Keratinocyte (primary cell): ENCODE results near the gene PPP2R3C. TPM values are rescaled to one million over a fixed set of nuclear protein-coding genes. Genes with fewer than 3 reads are reported as not detected.

Experiments used
- DNase-seq: peaks from one replicate; pipeline ENCODE4 v3.0.0-alpha.2; 2011; ENCODE audit warnings: low read depth, missing footprints, low spot score
- FAIRE-seq: peaks from 2 replicates; lab custom pipeline; 2011; peaks lifted over from hg19 to GRCh38; lab: Jason Lieb, UNC
- H2AFZ ChIP-seq: 2 replicates; pipeline ENCODE4 v1.6.0; 2012; ENCODE audit warnings: low read length, control low read depth, inconsistent platforms; ENCODE audit not compliant: control insufficient read depth
- H3K27ac ChIP-seq: 2 replicates; pipeline ENCODE4 v1.5.1; 2011; ENCODE audit warnings: low read length; ENCODE audit not compliant: control insufficient read depth, insufficient read depth
- H3K27me3 ChIP-seq: 3 replicates; pipeline ENCODE4 v1.6.0; 2011; ENCODE audit warnings: low read length; ENCODE audit not compliant: control insufficient read depth, insufficient read depth; ENCODE audit errors: extremely low read depth
- H3K36me3 ChIP-seq, 2 experiments: 2 replicates in 1 of 2; 3 replicates in 1 of 2; pipeline ENCODE4 v1.5.1; 2011; ENCODE audit warnings: low read length in 2 of 2, mild to moderate bottlenecking in 1 of 2; ENCODE audit not compliant: control insufficient read depth in 2 of 2, insufficient read depth in 2 of 2; ENCODE audit errors: extremely low read depth in 1 of 2
- H3K4me1 ChIP-seq: 3 replicates; pipeline ENCODE4 v1.5.1; 2011; ENCODE audit warnings: low read length; ENCODE audit not compliant: control insufficient read depth, insufficient read depth; ENCODE audit errors: extremely low read depth
- H3K4me2 ChIP-seq: 3 replicates; pipeline ENCODE4 v1.6.0; 2011; ENCODE audit warnings: low read depth, low read length; ENCODE audit not compliant: control insufficient read depth, insufficient read depth; ENCODE audit errors: extremely low read depth
- H3K4me3 ChIP-seq, 3 experiments: fragments of 200-600 bp in 1 of 3; sonication (generic) in 1 of 3; 2 replicates in 2 of 3; 3 replicates in 1 of 3; pipeline ENCODE4 v1.5.1; 2011 to 2016; ENCODE audit warnings: low read length in 3 of 3, mild to moderate bottlenecking in 3 of 3, control low read depth in 2 of 3, inconsistent platforms in 1 of 3, low read depth in 1 of 3, mixed read lengths in 1 of 3, mixed run types in 1 of 3, moderate library complexity in 1 of 3; ENCODE audit not compliant: control insufficient read depth in 2 of 3, insufficient read depth in 2 of 3; ENCODE audit errors: extremely low read depth in 1 of 3
- H3K79me2 ChIP-seq: 2 replicates; pipeline ENCODE4 v1.6.0; 2012; ENCODE audit warnings: low read length; ENCODE audit not compliant: control insufficient read depth, insufficient read depth
- H3K9ac ChIP-seq: 3 replicates; pipeline ENCODE4 v1.6.0; 2011; ENCODE audit warnings: low read length; ENCODE audit not compliant: control insufficient read depth, insufficient read depth; ENCODE audit errors: extremely low read depth
- H3K9me1 ChIP-seq: 3 replicates; pipeline ENCODE4 v1.6.0; 2011; ENCODE audit warnings: low read length; ENCODE audit not compliant: control insufficient read depth, insufficient read depth; ENCODE audit errors: extremely low read depth
- H3K9me3 ChIP-seq: 2 replicates; pipeline ENCODE4 v1.5.1; 2012; ENCODE audit warnings: low read depth, low read length; ENCODE audit not compliant: control insufficient read depth
- H4K20me1 ChIP-seq: 3 replicates; pipeline ENCODE4 v1.6.0; 2011; ENCODE audit warnings: low read length; ENCODE audit not compliant: control insufficient read depth, insufficient read depth; ENCODE audit errors: extremely low read depth
- EZH2 ChIP-seq: IDR thresholded peaks from one replicate; pipeline ENCODE4 v1.6.1; 2012; ENCODE audit warnings: inconsistent platforms, mild to moderate bottlenecking, low read length, moderate library complexity
- dilution Hi-C: fragments of 300-500 bp; cut with MboI; formaldehyde crosslinking; loops from one replicate; pipeline ENCODE4 v1.7.0; 2020; ENCODE audit warnings: low sequenced_read_pairs; ENCODE audit not compliant: extremely low pct_ligation_motif_present
- polyA plus RNA-seq, 5 experiments: library from polyadenylated mRNA; depleted of rRNA in 3 of 5; stranded (reverse) in 3 of 5; stranded (forward) in 1 of 5; unstranded in 1 of 5; fragments of >200 nt; gene quantifications; 1 replicate in 1 of 5; 2 replicates in 3 of 5; 3 replicates in 1 of 5; pipeline versions ENCODE4 v1.2.1 to v1.2.3, GENCODE V29; 2011 to 2012; ENCODE audit warnings: missing spikeins in 2 of 5, low read depth in 1 of 5, low replicate concordance in 1 of 5
- TF ChIP-seq, protein P1 (sequence below), 3 experiments: IDR thresholded peaks in 1 of 3; conservative IDR thresholded peaks in 1 of 3; optimal IDR thresholded peaks in 1 of 3; 2 replicates in 2 of 3; 3 replicates in 1 of 3; pipeline versions ENCODE3 to v1.5.1; 2011; ENCODE audit warnings: low read length in 3 of 3, mild to moderate bottlenecking in 3 of 3, moderate library complexity in 2 of 3, control low read depth in 1 of 3, inconsistent platforms in 1 of 3; ENCODE audit not compliant: insufficient read depth in 2 of 3; ENCODE audit errors: extremely low read depth in 1 of 3

PPP2R3C gene
- polyA plus RNA-seq, 1 donor (not counting 4 experiments of a cell fraction or from before 2014, with no cell fraction given), result 9.8 TPM

DNA sequence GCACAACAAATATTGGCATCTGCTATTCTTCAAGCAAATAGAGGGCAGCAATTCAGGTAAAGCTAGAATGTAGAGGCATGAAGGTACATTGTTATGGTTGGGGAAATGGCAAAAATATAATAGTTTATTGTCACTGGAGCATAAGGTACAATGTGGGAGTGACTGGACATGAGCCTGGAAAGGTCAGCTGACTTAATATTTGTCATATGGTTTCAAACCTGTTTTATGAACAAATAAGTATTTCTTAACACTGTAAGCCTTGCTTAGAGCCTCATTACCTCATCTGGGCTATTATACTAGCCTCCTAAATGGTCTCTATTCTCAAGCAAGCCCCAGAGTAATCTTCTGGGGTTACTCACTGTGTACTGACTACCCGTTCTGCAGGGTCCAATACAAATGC is 42.0 kb downstream of the PPP2R3C start:
- no peak for DNase-seq
- Histone ChIP-seq H3K9me1 (no peaks in the 10 kb centered on the region), H3K36me3 (peaks cover 7 to 8% of the 10 kb centered on the region in 2 experiments), H3K27ac (no peak overlapping the region), H3K9me3 (no peaks in the 10 kb centered on the region), H2AFZ (no peak overlapping the region), H3K4me1 (no peaks in the 10 kb centered on the region), H3K9ac (no peak overlapping the region), H3K27me3 (no peaks in the 10 kb centered on the region), H3K4me2 (no peak overlapping the region), H3K4me3 (no peak overlapping the region), H4K20me1 (no peaks in the 10 kb centered on the region), H3K79me2 (no peaks in the 10 kb centered on the region)
- dilution Hi-C loops, result no loop called here
- FAIRE-seq, result no peak
- TF ChIP-seq, protein P1, sequence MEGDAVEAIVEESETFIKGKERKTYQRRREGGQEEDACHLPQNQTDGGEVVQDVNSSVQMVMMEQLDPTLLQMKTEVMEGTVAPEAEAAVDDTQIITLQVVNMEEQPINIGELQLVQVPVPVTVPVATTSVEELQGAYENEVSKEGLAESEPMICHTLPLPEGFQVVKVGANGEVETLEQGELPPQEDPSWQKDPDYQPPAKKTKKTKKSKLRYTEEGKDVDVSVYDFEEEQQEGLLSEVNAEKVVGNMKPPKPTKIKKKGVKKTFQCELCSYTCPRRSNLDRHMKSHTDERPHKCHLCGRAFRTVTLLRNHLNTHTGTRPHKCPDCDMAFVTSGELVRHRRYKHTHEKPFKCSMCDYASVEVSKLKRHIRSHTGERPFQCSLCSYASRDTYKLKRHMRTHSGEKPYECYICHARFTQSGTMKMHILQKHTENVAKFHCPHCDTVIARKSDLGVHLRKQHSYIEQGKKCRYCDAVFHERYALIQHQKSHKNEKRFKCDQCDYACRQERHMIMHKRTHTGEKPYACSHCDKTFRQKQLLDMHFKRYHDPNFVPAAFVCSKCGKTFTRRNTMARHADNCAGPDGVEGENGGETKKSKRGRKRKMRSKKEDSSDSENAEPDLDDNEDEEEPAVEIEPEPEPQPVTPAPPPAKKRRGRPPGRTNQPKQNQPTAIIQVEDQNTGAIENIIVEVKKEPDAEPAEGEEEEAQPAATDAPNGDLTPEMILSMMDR (optimal IDR thresholded peaks at IDR 0.05 in 1 of 3, IDR thresholded peaks at IDR 0.05 in 1 of 3, conservative IDR thresholded peaks at IDR 0.05 in 1 of 3; ENCODE audit: extremely low read depth in 1 of 3, insufficient read depth in 2 of 3, low read length in 3 of 3), result no peak
- no peak for TF ChIP-seq EZH2

DNA sequence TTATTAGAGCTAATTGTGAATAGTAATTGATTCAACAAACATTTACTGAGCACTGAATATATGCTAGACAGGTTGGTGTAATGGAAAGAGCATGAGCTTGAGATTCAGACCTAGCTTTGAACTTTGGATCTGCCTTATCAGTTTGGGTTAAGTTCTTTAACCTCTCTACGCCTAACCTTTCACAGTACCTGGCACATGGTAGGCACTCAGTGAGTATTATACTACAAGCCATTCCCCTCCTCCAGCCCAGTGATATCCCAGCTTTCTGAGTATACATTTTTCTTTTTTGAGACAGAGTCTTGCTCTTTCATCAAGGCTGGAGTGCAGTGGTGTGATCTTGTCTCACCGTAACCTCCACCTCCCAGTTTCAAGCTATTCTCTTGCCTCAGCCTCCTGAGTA is 43.7 kb downstream of the PPP2R3C start:
- H3K79me2 ChIP-seq, result no peaks in the 10 kb centered on the region
- no peak overlapping the region for H3K9ac ChIP-seq
- H3K4me2 ChIP-seq, result no peak overlapping the region
- H3K9me3 ChIP-seq, result no peaks in the 10 kb centered on the region
- H3K27ac ChIP-seq, result no peak overlapping the region
- FAIRE-seq (no peak), DNase-seq (no peak)
- TF ChIP-seq EZH2, result no peak
- TF ChIP-seq, protein P1 (optimal IDR thresholded peaks at IDR 0.05 in 1 of 3, IDR thresholded peaks at IDR 0.05 in 1 of 3, conservative IDR thresholded peaks at IDR 0.05 in 1 of 3; ENCODE audit: extremely low read depth in 1 of 3, insufficient read depth in 2 of 3, low read length in 3 of 3), result no peak
- H2AFZ ChIP-seq, result no peak overlapping the region
- H4K20me1 ChIP-seq, result no peaks in the 10 kb centered on the region
- no peaks in the 10 kb centered on the region for H3K27me3 ChIP-seq
- H3K4me3 ChIP-seq, result no peak overlapping the region
- H3K9me1 ChIP-seq, result no peaks in the 10 kb centered on the region
- H3K36me3 ChIP-seq, result peaks cover 2 to 7% of the 10 kb centered on the region in 2 experiments
- no peaks in the 10 kb centered on the region for H3K4me1 ChIP-seq
- dilution Hi-C loops, result no loop called here
